GM12801 (cell line): ENCODE measurements around the gene SLC27A2.

Experiments
- TF ChIP-seq, protein P1 (sequence below): IDR thresholded peaks from one replicate; pipeline ENCODE4 v1.5.1; 2011; ENCODE audit warnings: control low read depth; ENCODE audit not compliant: insufficient read length; ENCODE audit errors: extremely low read depth

Gene SLC27A2

GRCh38 chr15:50281427-50281826 lies 99.4 kb downstream of the SLC27A2 start:
- TF ChIP-seq, protein P1, sequence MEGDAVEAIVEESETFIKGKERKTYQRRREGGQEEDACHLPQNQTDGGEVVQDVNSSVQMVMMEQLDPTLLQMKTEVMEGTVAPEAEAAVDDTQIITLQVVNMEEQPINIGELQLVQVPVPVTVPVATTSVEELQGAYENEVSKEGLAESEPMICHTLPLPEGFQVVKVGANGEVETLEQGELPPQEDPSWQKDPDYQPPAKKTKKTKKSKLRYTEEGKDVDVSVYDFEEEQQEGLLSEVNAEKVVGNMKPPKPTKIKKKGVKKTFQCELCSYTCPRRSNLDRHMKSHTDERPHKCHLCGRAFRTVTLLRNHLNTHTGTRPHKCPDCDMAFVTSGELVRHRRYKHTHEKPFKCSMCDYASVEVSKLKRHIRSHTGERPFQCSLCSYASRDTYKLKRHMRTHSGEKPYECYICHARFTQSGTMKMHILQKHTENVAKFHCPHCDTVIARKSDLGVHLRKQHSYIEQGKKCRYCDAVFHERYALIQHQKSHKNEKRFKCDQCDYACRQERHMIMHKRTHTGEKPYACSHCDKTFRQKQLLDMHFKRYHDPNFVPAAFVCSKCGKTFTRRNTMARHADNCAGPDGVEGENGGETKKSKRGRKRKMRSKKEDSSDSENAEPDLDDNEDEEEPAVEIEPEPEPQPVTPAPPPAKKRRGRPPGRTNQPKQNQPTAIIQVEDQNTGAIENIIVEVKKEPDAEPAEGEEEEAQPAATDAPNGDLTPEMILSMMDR, result no peak
